Measurements from ENCODE around the gene PLAC1. TPM values are rescaled to one million over a fixed set of nuclear protein-coding genes. Genes with fewer than 3 reads are reported as not detected.

Gene PLAC1
- total RNA-seq, 1 experiment from 2014 or later, result not detected

- POLR2A ChIA-PET, result no interaction called here
- DNase-seq (ENCODE audit: low spot score) (no peak), ATAC-seq (no peak)
- Mint-ChIP-seq H3K36me3 (no peaks in the 10 kb centered on the region), H3K9me3 (no peaks in the 10 kb centered on the region), H3K4me1 (no peaks in the 10 kb centered on the region), H3K27ac (no peak overlapping the region), H3K27me3 (ENCODE audit: low read depth) (no peaks in the 10 kb centered on the region), H3K4me3 (no peak overlapping the region)
- CTCF ChIA-PET, result no interaction called here
- TF ChIP-seq SOX15 (CRISPR knock-in tag; IDR thresholded peaks at IDR 0.05) (no peak), EMX1 (CRISPR knock-in tag; IDR thresholded peaks at IDR 0.05) (no peak), ZNF423 (CRISPR knock-in tag; IDR thresholded peaks at IDR 0.05) (no peak), SMAD3 (CRISPR knock-in tag; IDR thresholded peaks at IDR 0.05; ENCODE audit: borderline replicate concordance) (no peak), TP53 (CRISPR knock-in tag; IDR thresholded peaks at IDR 0.05) (no peak), TEAD1 (CRISPR knock-in tag; IDR thresholded peaks at IDR 0.05) (no peak), HMGXB4 (CRISPR knock-in tag; IDR thresholded peaks at IDR 0.05) (no peak), PREB (CRISPR knock-in tag; IDR thresholded peaks at IDR 0.05; ENCODE audit: borderline replicate concordance) (no peak), SMAD4 (CRISPR knock-in tag; IDR thresholded peaks at IDR 0.05) (no peak), ERG (CRISPR knock-in tag; IDR thresholded peaks at IDR 0.05) (no peak), ATF6 (CRISPR knock-in tag; IDR thresholded peaks at IDR 0.05) (no peak), MLX (CRISPR knock-in tag; IDR thresholded peaks at IDR 0.05) (no peak), SP1 (CRISPR knock-in tag; conservative IDR thresholded peaks at IDR 0.05) (no peak), GABPB1 (CRISPR knock-in tag; IDR thresholded peaks at IDR 0.05) (no peak), GRHL2 (CRISPR knock-in tag; IDR thresholded peaks at IDR 0.05; ENCODE audit: insufficient replicate concordance, severe bottlenecking) (no peak), FOXP4 (CRISPR knock-in tag; IDR thresholded peaks at IDR 0.05) (no peak), OVOL2 (CRISPR knock-in tag; IDR thresholded peaks at IDR 0.05; ENCODE audit: borderline replicate concordance) (no peak), MAX (CRISPR knock-in tag; IDR thresholded peaks at IDR 0.05) (no peak), IRF1 (CRISPR knock-in tag; IDR thresholded peaks at IDR 0.05) (no peak), CTCF (IDR thresholded peaks at IDR 0.05) (no peak)
Observed at GRCh38 chrX:134636851-134637250, 21.4 kb downstream of the PLAC1 start.

All from WTC11 (cell line).